HEK293 (cell line): ENCODE results near the gene PAX6.

Source experiments
- CTCF ChIA-PET: fragments of 350-600 bp; formaldehyde crosslinking; extraction: SDS; loops from one replicate; lab custom pipeline; 2021; ENCODE audit warnings: antibody characterized with exemption; lab: Yijun Ruan, JAX
- POLR2A ChIA-PET: fragments of 300-600 bp; formaldehyde crosslinking; extraction: SDS; loops from one replicate; lab custom pipeline; 2020; ENCODE audit warnings: antibody characterized with exemption, inconsistent platforms; lab: Yijun Ruan, JAX
- H3K27ac ChIP-seq: fragments of 200-500 bp; sonication (Bioruptor generic); 2 replicates; pipeline ENCODE4 v1.5.1; 2014; ENCODE audit warnings: low read depth, low read length, control low read depth, inconsistent platforms; ENCODE audit errors: extremely low read depth
- H3K36me3 ChIP-seq, 2 experiments: fragments of 200-500 bp in 1 of 2; sonication (Bioruptor generic) in 1 of 2; 1 replicate in 1 of 2; 2 replicates in 1 of 2; pipeline ENCODE4 v1.5.1; 2014 to 2017; ENCODE audit warnings: inconsistent platforms in 2 of 2, low read length in 2 of 2; ENCODE audit not compliant: control insufficient read depth in 2 of 2, insufficient read depth in 1 of 2
- H3K4me1 ChIP-seq: fragments of 200-500 bp; sonication (Bioruptor generic); 2 replicates; pipeline ENCODE4 v1.5.1; 2014; ENCODE audit warnings: mild to moderate bottlenecking, low read length, inconsistent platforms; ENCODE audit not compliant: control insufficient read depth, insufficient read depth
- H3K4me3 ChIP-seq: 2 replicates; pipeline ENCODE4 v1.5.1; 2011; ENCODE audit warnings: low read depth, mild to moderate bottlenecking, control low read depth, low read length, moderate library complexity
- H3K9me3 ChIP-seq: fragments of 200-500 bp; sonication (Bioruptor generic); 2 replicates; pipeline ENCODE4 v1.5.1; 2014; ENCODE audit warnings: low read depth, low read length, inconsistent platforms; ENCODE audit not compliant: control insufficient read depth, insufficient read depth
- EGR2 ChIP-seq: fragments of 450-650 bp; formaldehyde crosslinking; IDR thresholded peaks from 2 replicates; pipeline ENCODE4 v1.5.1; 2016; ENCODE audit warnings: low read depth, missing biosample characterization, missing genetic modification characterization
- SCRT2 ChIP-seq: fragments of 450-650 bp; formaldehyde crosslinking; IDR thresholded peaks from 2 replicates; pipeline ENCODE4 v1.5.1; 2016; ENCODE audit warnings: missing biosample characterization, missing genetic modification characterization
- ZBTB17 ChIP-seq: fragments of 450-650 bp; formaldehyde crosslinking; IDR thresholded peaks from 2 replicates; pipeline ENCODE4 v1.5.1; 2016; ENCODE audit warnings: missing biosample characterization, missing genetic modification characterization
- ZNF16 ChIP-seq: fragments of 450-650 bp; formaldehyde crosslinking; IDR thresholded peaks from 2 replicates; pipeline ENCODE4 v1.5.1; 2016; ENCODE audit warnings: low read depth, missing biosample characterization, missing genetic modification characterization
- ZNF202 ChIP-seq: fragments of 450-650 bp; formaldehyde crosslinking; IDR thresholded peaks from 2 replicates; pipeline ENCODE4 v1.5.1; 2016; ENCODE audit warnings: missing biosample characterization, missing genetic modification characterization, borderline replicate concordance
- ZNF24 ChIP-seq: fragments of 450-650 bp; formaldehyde crosslinking; IDR thresholded peaks from 2 replicates; pipeline ENCODE4 v1.5.1; 2016; ENCODE audit warnings: missing biosample characterization, missing genetic modification characterization
- ZNF280D ChIP-seq: fragments of 450-650 bp; formaldehyde crosslinking; IDR thresholded peaks from 2 replicates; pipeline ENCODE4 v1.5.1; 2016; ENCODE audit warnings: missing biosample characterization, missing genetic modification characterization
- ZNF513 ChIP-seq: fragments of 450-650 bp; IDR thresholded peaks from 2 replicates; pipeline ENCODE4 v1.5.1; 2018; ENCODE audit warnings: missing biosample characterization, missing genetic modification characterization
- ZNF521 ChIP-seq: fragments of 450-650 bp; formaldehyde crosslinking; IDR thresholded peaks from 2 replicates; pipeline ENCODE4 v1.5.1; 2017; ENCODE audit warnings: missing biosample characterization, mild to moderate bottlenecking, missing genetic modification characterization
- ZNF610 ChIP-seq: fragments of 450-650 bp; formaldehyde crosslinking; IDR thresholded peaks from 2 replicates; pipeline ENCODE4 v1.5.1; 2016; ENCODE audit warnings: missing biosample characterization, missing genetic modification characterization, borderline replicate concordance
- ZNF747 ChIP-seq: fragments of 450-650 bp; formaldehyde crosslinking; IDR thresholded peaks from 2 replicates; pipeline ENCODE4 v1.5.1; 2016; ENCODE audit warnings: missing biosample characterization, missing genetic modification characterization

Gene PAX6

GRCh38 chr11:31814176-31814868 is 3.2 kb upstream of the PAX6 start:
- ChIA-PET CTCF (no interaction called here), POLR2A (no interaction called here)
- no peaks in the 10 kb centered on the region for H3K4me1 ChIP-seq
- no peaks in the 10 kb centered on the region for H3K9me3 ChIP-seq
- H3K27ac ChIP-seq = no peak overlapping the region
- H3K36me3 ChIP-seq = no peaks in the 10 kb centered on the region
- no peak overlapping the region for H3K4me3 ChIP-seq
- TF ChIP-seq ZBTB17 (tag by site-specific recombination) = peak; percentile 47; the same call in 1 of the 2 replicates
- TF ChIP-seq ZNF24 (tag by site-specific recombination) = no peak

GRCh38 chr11:31813391-31814175 is 2.5 kb upstream of the PAX6 start:
- H3K9me3 ChIP-seq = no peaks in the 10 kb centered on the region
- ChIA-PET POLR2A (interaction anchor here (0.6 kb wide), 1 partner anchor 268 kb away, joined by 3 read pairs; no protein-coding TSS in a partner anchor), CTCF (interaction anchor here (0.7 kb wide), 1 partner anchor 159 kb away, joined by 4 read pairs; no protein-coding TSS in a partner anchor)
- no peaks in the 10 kb centered on the region for H3K36me3 ChIP-seq
- TF ChIP-seq ZNF202 (tag by site-specific recombination) (0 out of 2 replicates have a peak, but pooled peaks have one; percentile 15), ZNF280D (tag by site-specific recombination) (no peak), ZNF513 (tag by site-specific recombination) (no peak), ZNF521 (tag by site-specific recombination) (no peak), ZNF16 (tag by site-specific recombination) (no peak), ZNF610 (tag by site-specific recombination) (no peak), EGR2 (tag by site-specific recombination) (no peak)
- peak overlapping the region; percentile 35 for H3K4me3 ChIP-seq
- H3K4me1 ChIP-seq = no peaks in the 10 kb centered on the region
- no peak overlapping the region for H3K27ac ChIP-seq

- no peaks in the 10 kb centered on the region for H3K4me1 ChIP-seq
- H3K9me3 ChIP-seq = no peaks in the 10 kb centered on the region
- peak overlapping the region; percentile 93; the same call in 1 of the 2 replicates for H3K27ac ChIP-seq
- ChIA-PET POLR2A (interaction anchor here (0.6 to 1.5 kb wide), 2 partner anchors 268 to 278 kb away, joined by 3 to 5 read pairs; partner anchors contain the start of gene RCN1), CTCF (interaction anchor here (0.6 to 0.7 kb wide), 2 partner anchors 160 to 168 kb away, joined by 3 to 4 read pairs; no protein-coding TSS in a partner anchor)
- H3K4me3 ChIP-seq = peak overlapping the region; percentile 84
- TF ChIP-seq SCRT2 (tag by site-specific recombination) (0 out of 2 replicates have a peak, but pooled peaks have one; percentile 57), ZNF747 (tag by site-specific recombination) (no peak)
- peaks cover 0 to under 1% of the 10 kb centered on the region in 2 experiments; a peak in 1 of 3 replicates for H3K36me3 ChIP-seq
Measured at GRCh38 chr11:31812383-31813381, 1.6 kb upstream of the PAX6 start.
